Right lobe of liver (tissue), 6 donors: ENCODE measurements around the gene CFAP210. TPM values are rescaled to one million over a fixed set of nuclear protein-coding genes. Genes with fewer than 3 reads are reported as not detected.
"Not testable (repeated sequence)": the region's sequence is repeated elsewhere in the genome, so short reads cannot be mapped to it uniquely, and the experiment has no call there.

Experiments
- ATAC-seq, 4 donors: fragments of 200-7000 bp; cut with Tn5 transposase; one replicate each; pipeline ENCODE4 v1.9.1; 2020; ENCODE audit warnings: mild to moderate bottlenecking in 4 of 4, moderate library complexity in 4 of 4
- DNase-seq, 3 donors: peaks; one replicate each; pipeline ENCODE4 v3.0.0-alpha.2; 2020
- H3K27ac ChIP-seq, 3 donors: fragments of 200-600 bp; one replicate each; pipeline ENCODE4 v1.8.0; 2022
- H3K27me3 ChIP-seq, 2 donors: fragments of 200-600 bp; one replicate each; pipeline ENCODE4 v1.8.0; 2022
- H3K36me3 ChIP-seq, 4 donors: fragments of 200-600 bp; sonication (generic) in 1 of 4; one replicate each; pipeline versions ENCODE4 v1.5.1 to v1.8.0; 2017 to 2022; ENCODE audit warnings: control low read depth in 1 of 4
- H3K4me1 ChIP-seq, 4 donors: fragments of 200-600 bp; sonication (generic) in 1 of 4; one replicate each; pipeline versions ENCODE4 v1.5.1 to v1.8.0; 2017 to 2022; ENCODE audit warnings: control low read depth in 1 of 4
- H3K4me3 ChIP-seq, 3 donors: fragments of 200-600 bp; one replicate each; pipeline ENCODE4 v1.8.0; 2022
- H3K9me3 ChIP-seq, 4 donors: fragments of 200-600 bp; sonication (generic) in 1 of 4; one replicate each; pipeline versions ENCODE4 v1.5.1 to v1.8.0; 2017 to 2022; ENCODE audit warnings: control low read depth in 1 of 4
- CTCF ChIP-seq, 4 donors: fragments of 200-600 bp in 3 of 4; fragments of 450-650 bp in 1 of 4; IDR thresholded peaks; one replicate each; pipeline versions ENCODE4 v1.5.1 to v1.8.0; 2016 to 2022; ENCODE audit warnings: antibody characterized with exemption in 4 of 4, mild to moderate bottlenecking in 2 of 4
- POLR2A ChIP-seq: fragments of 450-650 bp; IDR thresholded peaks from one replicate; pipeline ENCODE4 v1.6.1; 2017; ENCODE audit warnings: antibody characterized with exemption, mild to moderate bottlenecking
- WGBS: methylation state at CpG from one replicate; pipeline ENCODE4 v1.1.6; 2018; ENCODE audit warnings: low coverage, low lambda C conversion rate; ENCODE audit not compliant: insufficient coverage; ENCODE audit errors: missing lambda C conversion rate; 5-methylcytosine and 5-hydroxymethylcytosine counted together
- intact Hi-C, 2 donors: fragments of 100-400 bp; cut with DNase I; formaldehyde crosslinking; loops; one replicate each; pipeline versions ENCODE4 v1.11.2 to v1.14.1; 2022
- total RNA-seq, 6 experiments: library from RNA; depleted of rRNA in 2 of 6; stranded (reverse); fragments of >200 nt in 2 of 6; fragmentation: NEBNext Ultra II Directional in 3 of 6; extraction: Animal tissue kit (Norgen Biotek cat#: 25700) in 3 of 6; gene quantifications; one replicate each; pipeline versions ENCODE4 v1.1.0 to v1.2.4, GENCODE V29; 2016 to 2023
- donor health status: DM: no; HTN: yes; CAD: no.
- donor health status: DM: no; HTN: no; CAD: no.
- donor health status: DM: no; HTN: no; CAD: no.
- donor health status: DM: no; HTN: yes; CAD: no.
- donor health status: DM: no; HTN: yes; CAD: no.

CFAP210 gene
- total RNA-seq, 6 experiments from 2014 or later: 0.86 TPM; not detected in 5

- no peak for ATAC-seq
- TF ChIP-seq POLR2A (no peak), CTCF (IDR thresholded peaks at IDR 0.05) (no peak)
- no peaks in the 10 kb centered on the region for H3K36me3 ChIP-seq
- H3K27ac ChIP-seq: no peak overlapping the region
- H3K4me1 ChIP-seq: peaks cover 0 to 16% (median 8%) of the 10 kb centered on the region in 4 donors
- intact Hi-C loops: no loop called here
- H3K4me3 ChIP-seq: no peak overlapping the region
- no peaks in the 10 kb centered on the region for H3K9me3 ChIP-seq
- no peaks in the 10 kb centered on the region for H3K27me3 ChIP-seq
- no peak for DNase-seq
Measured at GRCh38 chr2:169696381-169696780, 2.2 kb upstream of the CFAP210 start.

- peak overlapping the region; percentile 81 to 89 (median 86) for H3K4me3 ChIP-seq
- no peaks in the 10 kb centered on the region for H3K27me3 ChIP-seq
- no peaks in the 10 kb centered on the region for H3K9me3 ChIP-seq
- DNase-seq: no peak
- TF ChIP-seq CTCF (IDR thresholded peaks at IDR 0.05): no peak
- TF ChIP-seq POLR2A: no peak
- H3K36me3 ChIP-seq: no peaks in the 10 kb centered on the region
- ATAC-seq: no peak
- peaks cover 0 to 16% (median 8%) of the 10 kb centered on the region in 4 donors for H3K4me1 ChIP-seq
- H3K27ac ChIP-seq: peak overlapping the region; percentile 84 to 90 (median 87)
- WGBS: 21% methylated on average over 8 of the region's 8 CpGs
- intact Hi-C loops: no loop called here
Measured at GRCh38 chr2:169694894-169695260, 672 bp upstream of the CFAP210 start.

GRCh38 chr2:169693360-169693759, 845 bp downstream of the CFAP210 start:
- H3K4me1 ChIP-seq: peaks cover 0 to 16% (median 8%) of the 10 kb centered on the region in 4 donors
- H3K27ac ChIP-seq: peak overlapping the region in 1 of 3 donors; percentile 7
- no peaks in the 10 kb centered on the region for H3K36me3 ChIP-seq
- no peak overlapping the region for H3K4me3 ChIP-seq
- DNase-seq: no peak
- WGBS: 6% methylated on average over 4 of the region's 4 CpGs
- no peaks in the 10 kb centered on the region for H3K9me3 ChIP-seq
- peak; percentile 42 to 53 (median 48) for ATAC-seq
- no peaks in the 10 kb centered on the region for H3K27me3 ChIP-seq
- TF ChIP-seq CTCF (IDR thresholded peaks at IDR 0.05) (peak in 3 of 4 donors; percentile 24 to 36 (median 33)), POLR2A (no peak)
- intact Hi-C loops: no loop called here

GRCh38 chr2:169692718-169693117, 1.5 kb downstream of the CFAP210 start:
- no peaks in the 10 kb centered on the region for H3K27me3 ChIP-seq
- TF ChIP-seq POLR2A (no peak), CTCF (IDR thresholded peaks at IDR 0.05) (no peak)
- H3K27ac ChIP-seq: peak overlapping the region in 1 of 3 donors; percentile 7
- intact Hi-C loops: no loop called here
- no peaks in the 10 kb centered on the region for H3K9me3 ChIP-seq
- DNase-seq (no peak), ATAC-seq (peak in 1 of 4 donors; percentile 4)
- H3K4me3 ChIP-seq: no peak overlapping the region
- 17% methylated on average over 3 of the region's 3 CpGs for WGBS
- H3K36me3 ChIP-seq: no peaks in the 10 kb centered on the region
- peaks cover 0 to 16% (median 8%) of the 10 kb centered on the region in 4 donors for H3K4me1 ChIP-seq

- ATAC-seq: no peak
- H3K9me3 ChIP-seq: no peaks in the 10 kb centered on the region
- WGBS: 63% methylated on average over 1 of the region's 1 CpG
- H3K36me3 ChIP-seq: no peaks in the 10 kb centered on the region
- no peak overlapping the region for H3K4me3 ChIP-seq
- H3K27me3 ChIP-seq: no peaks in the 10 kb centered on the region
- intact Hi-C loops: no loop called here
- H3K4me1 ChIP-seq: peaks cover 0 to 16% (median 8%) of the 10 kb centered on the region in 4 donors
- DNase-seq: no peak
- no peak overlapping the region for H3K27ac ChIP-seq
- TF ChIP-seq CTCF (IDR thresholded peaks at IDR 0.05) (no peak), POLR2A (no peak)
Measured at GRCh38 chr2:169690958-169691357, 3.2 kb downstream of the CFAP210 start.

- H3K36me3 ChIP-seq, H3K27me3 ChIP-seq, intact Hi-C loops, H3K9me3 ChIP-seq, DNase-seq, H3K4me3 ChIP-seq, ATAC-seq, H3K27ac ChIP-seq: not testable (repeated sequence)
- H3K4me1 ChIP-seq: peaks cover 0 to 18% (median 12%) of the 10 kb centered on the region in 4 donors
Measured at GRCh38 chr2:169687943-169688342, 6.3 kb downstream of the CFAP210 start.

- H3K4me3 ChIP-seq, DNase-seq, intact Hi-C loops, ATAC-seq, H3K27ac ChIP-seq, H3K9me3 ChIP-seq, H3K27me3 ChIP-seq, H3K36me3 ChIP-seq: not testable (repeated sequence)
- peaks cover 0 to 16% (median 10%) of the 10 kb centered on the region in 4 donors for H3K4me1 ChIP-seq
- 78% methylated on average over 4 of the region's 4 CpGs for WGBS
Measured at GRCh38 chr2:169686825-169687224, 7.4 kb downstream of the CFAP210 start.
